GM12865 (cell line): ENCODE results near the gene RHBDL3.
A peak's percentile ranks its signal among the peaks of the same experiment; 100 is the strongest.

Experiments used
- DNase-seq: peaks from one replicate; pipeline ENCODE4 v3.0.0; 2010; ENCODE audit warnings: low read depth
- H3K4me3 ChIP-seq: 2 replicates; pipeline ENCODE4 v1.5.1; 2011; ENCODE audit warnings: mild to moderate bottlenecking, low read depth, low read length, control low read depth
- TF ChIP-seq, protein P1 (sequence below): IDR thresholded peaks from 2 replicates; pipeline ENCODE4 v1.5.1; 2011; ENCODE audit warnings: low read length, control low read depth, low read depth, inconsistent platforms; ENCODE audit not compliant: insufficient read depth; ENCODE audit errors: missing control alignments

RHBDL3 gene

DNA sequence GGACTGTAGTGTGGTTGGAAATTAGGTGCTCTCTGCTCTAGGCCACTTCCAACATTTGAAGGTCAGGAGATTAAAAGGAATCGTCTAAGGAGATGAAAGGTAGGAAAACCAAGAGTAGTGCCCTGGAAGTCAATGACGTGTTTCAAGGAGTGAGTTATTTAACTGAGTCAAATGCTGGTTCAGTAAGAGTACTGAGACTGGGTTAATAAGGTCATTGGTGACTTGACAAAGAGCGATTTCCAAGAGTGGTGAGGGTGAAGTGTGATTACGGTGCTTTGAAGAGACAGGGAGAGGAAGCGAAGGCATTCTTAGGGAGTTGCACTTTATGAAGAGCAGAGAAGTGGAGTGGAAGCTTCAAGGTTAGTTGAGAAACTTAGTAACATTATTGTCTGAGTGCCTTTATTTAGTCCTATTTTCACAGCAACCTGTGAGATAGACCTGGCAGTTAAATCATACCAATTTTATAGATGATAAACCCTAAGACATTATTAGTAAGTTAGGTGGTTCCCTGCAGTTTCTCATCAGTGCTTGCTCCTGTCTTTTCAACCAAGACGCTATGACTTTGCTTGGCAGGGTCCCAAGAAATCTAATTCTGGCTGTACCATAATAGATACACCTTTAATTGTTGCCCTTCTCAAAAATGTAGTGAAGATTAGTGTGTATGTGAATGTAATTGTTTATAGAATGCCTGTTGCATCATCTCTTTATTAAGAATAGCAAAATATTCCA, 90.2 kb downstream of the RHBDL3 start:
- no peak overlapping the region for H3K4me3 ChIP-seq
- TF ChIP-seq, protein P1, sequence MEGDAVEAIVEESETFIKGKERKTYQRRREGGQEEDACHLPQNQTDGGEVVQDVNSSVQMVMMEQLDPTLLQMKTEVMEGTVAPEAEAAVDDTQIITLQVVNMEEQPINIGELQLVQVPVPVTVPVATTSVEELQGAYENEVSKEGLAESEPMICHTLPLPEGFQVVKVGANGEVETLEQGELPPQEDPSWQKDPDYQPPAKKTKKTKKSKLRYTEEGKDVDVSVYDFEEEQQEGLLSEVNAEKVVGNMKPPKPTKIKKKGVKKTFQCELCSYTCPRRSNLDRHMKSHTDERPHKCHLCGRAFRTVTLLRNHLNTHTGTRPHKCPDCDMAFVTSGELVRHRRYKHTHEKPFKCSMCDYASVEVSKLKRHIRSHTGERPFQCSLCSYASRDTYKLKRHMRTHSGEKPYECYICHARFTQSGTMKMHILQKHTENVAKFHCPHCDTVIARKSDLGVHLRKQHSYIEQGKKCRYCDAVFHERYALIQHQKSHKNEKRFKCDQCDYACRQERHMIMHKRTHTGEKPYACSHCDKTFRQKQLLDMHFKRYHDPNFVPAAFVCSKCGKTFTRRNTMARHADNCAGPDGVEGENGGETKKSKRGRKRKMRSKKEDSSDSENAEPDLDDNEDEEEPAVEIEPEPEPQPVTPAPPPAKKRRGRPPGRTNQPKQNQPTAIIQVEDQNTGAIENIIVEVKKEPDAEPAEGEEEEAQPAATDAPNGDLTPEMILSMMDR: no peak

DNA sequence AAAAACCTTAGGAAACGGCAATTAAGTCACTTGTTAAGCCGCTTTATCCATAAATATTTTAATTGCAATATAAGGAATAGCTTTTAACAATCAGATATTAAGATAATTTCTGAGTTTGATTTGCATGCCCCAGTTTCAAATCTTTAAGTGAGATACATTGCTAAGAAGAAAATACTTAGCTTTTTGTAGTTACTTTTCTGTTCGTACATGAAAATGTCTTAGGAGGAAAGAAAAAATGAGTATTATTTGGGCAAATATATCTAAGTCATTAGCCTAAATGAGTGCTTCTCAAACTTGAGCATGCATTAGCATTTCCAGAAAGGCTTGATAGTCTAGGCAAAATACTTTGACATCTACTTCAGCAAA, 90.7 kb downstream of the RHBDL3 start:
- TF ChIP-seq, protein P1: no peak
- H3K4me3 ChIP-seq: no peak overlapping the region
- no peak for DNase-seq

More for the DNA sequence above, 90.2 kb downstream of the RHBDL3 start:
- DNase-seq: no peak

DNA sequence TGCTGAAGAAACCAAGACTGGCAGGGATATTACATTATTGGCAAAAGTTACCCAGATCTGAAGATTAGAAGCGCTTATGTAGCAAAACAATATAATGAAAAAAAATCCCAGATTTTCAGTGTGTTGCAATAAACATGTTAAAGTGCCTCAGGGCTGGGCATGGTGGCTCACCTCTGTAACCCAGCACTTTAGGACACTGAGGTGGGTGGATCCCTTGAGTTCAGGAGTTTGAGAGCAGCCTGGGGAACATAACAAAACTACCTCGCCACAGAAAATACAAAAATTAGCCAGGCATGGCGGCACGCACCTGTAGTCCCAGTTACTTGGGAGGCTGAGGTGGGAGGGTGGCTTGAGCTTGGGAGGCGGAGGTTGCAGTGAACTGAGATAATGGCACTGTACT, 91.1 kb downstream of the RHBDL3 start:
- peak; percentile 16 for DNase-seq
- H3K4me3 ChIP-seq: no peak overlapping the region
- TF ChIP-seq, protein P1: no peak

DNA sequence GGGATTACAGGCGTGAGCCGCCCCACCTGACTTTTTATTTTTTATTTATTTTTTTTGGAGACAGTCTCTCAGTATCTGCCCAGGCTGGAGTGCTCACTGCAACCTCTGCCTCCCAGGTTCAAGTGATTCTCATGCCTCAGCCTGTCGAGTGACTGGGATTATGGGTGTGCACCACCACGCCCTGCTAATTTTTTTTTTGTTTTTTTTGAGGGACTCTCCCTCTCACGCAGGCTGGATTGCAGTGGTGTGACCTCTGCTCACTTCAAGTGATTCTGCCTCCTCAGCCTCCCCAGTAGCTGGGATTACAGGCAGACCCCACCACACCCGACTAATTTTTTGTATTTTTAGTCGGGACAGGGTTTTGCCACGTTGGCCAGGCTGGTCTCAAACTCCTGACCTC, 92.0 kb downstream of the RHBDL3 start:
- no peak for DNase-seq
- TF ChIP-seq, protein P1: no peak

DNA sequence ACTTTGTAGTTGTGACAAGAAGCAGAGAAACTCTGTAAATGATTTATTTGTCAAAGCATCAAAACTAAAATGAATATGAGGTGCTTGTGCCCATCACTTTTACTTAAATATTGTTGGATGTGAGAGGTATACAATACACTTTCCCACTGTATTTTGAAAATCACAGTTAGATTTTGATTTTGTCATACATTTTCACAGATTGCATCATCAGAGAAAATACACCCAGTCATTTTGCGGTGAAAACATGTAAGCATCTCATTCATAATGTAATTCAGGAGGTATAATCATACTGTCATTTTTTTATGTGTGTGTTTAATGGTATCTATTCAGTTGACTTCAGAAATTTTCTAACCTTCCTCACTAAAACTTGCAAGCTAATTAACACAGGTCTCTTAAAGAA, 95.6 kb downstream of the RHBDL3 start:
- DNase-seq: no peak
- H3K4me3 ChIP-seq: no peak overlapping the region
- TF ChIP-seq, protein P1: no peak

More for the DNA sequence above, 92.0 kb downstream of the RHBDL3 start:
- no peak overlapping the region for H3K4me3 ChIP-seq

DNA sequence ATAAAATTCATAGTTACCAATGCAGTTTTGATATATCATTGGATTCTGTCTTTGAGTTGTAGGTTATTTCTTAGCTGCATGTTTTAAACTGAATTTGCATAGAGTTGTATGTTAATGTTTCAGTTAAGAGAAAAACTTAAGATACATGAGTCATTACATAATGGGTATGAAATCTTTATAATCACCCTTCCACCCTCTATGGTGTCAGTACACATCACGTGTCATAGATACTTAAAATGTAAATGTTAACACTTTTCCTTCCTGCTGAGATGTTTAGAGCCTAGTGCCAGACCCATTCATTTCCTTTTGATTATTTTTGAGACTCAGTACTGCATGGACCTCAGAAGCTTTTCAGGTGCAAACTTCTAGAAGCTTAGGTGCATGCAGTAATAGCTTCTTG, 104.8 kb downstream of the RHBDL3 start:
- TF ChIP-seq, protein P1: no peak
- no peak overlapping the region for H3K4me3 ChIP-seq

More for the DNA sequence above, 104.8 kb downstream of the RHBDL3 start:
- no peak for DNase-seq
